ENCODE data around the gene CUBN.

- TF ChIP-seq POLR2A (IDR thresholded peaks at IDR 0.05; ENCODE audit: low read depth, low read length) (no peak), KAT2A (conservative IDR thresholded peaks at IDR 0.05; ENCODE audit: control insufficient read depth, low read depth, low read length) (no peak), FOXK2 (IDR thresholded peaks at IDR 0.05) (no peak), SPI1 (IDR thresholded peaks at IDR 0.05; ENCODE audit: borderline replicate concordance, insufficient read depth, low read depth, low read length) (no peak), CTCF (IDR thresholded peaks at IDR 0.05 in 2 of 3, conservative IDR thresholded peaks at IDR 0.05 in 1 of 3; ENCODE audit: control insufficient read depth in 2 of 3, extremely low read depth in 1 of 3, insufficient read depth in 1 of 3, low read depth in 3 of 3, low read length in 3 of 3) (no peak), EZH2 (IDR thresholded peaks at IDR 0.05; ENCODE audit: borderline replicate concordance, control insufficient read depth, low read depth, low read length) (no peak), SMC3 (IDR thresholded peaks at IDR 0.05; ENCODE audit: borderline replicate concordance, low read length) (no peak), ETV6 (conservative IDR thresholded peaks at IDR 0.05 in 1 of 2, IDR thresholded peaks at IDR 0.05 in 1 of 2; ENCODE audit: borderline replicate concordance in 1 of 2, low read depth in 1 of 2) (no peak), RBBP5 (conservative IDR thresholded peaks at IDR 0.05) (no peak)
Measured at GRCh38 chr10:17058093-17058492, 71.5 kb downstream of the CUBN start.

All from GM12878 (cell line).